Right lobe of liver (tissue), 6 donors: ENCODE data around the gene ATXN10. TPM values are rescaled to one million over a fixed set of nuclear protein-coding genes. Genes with fewer than 3 reads are reported as not detected.

Experiments used
- ATAC-seq, 4 donors: fragments of 200-7000 bp; cut with Tn5 transposase; one replicate each; pipeline ENCODE4 v1.9.1; 2020; ENCODE audit warnings: mild to moderate bottlenecking in 4 of 4, moderate library complexity in 4 of 4
- DNase-seq, 3 donors: peaks; one replicate each; pipeline ENCODE4 v3.0.0-alpha.2; 2020
- H3K27ac ChIP-seq, 3 donors: fragments of 200-600 bp; one replicate each; pipeline ENCODE4 v1.8.0; 2022
- H3K27me3 ChIP-seq, 2 donors: fragments of 200-600 bp; one replicate each; pipeline ENCODE4 v1.8.0; 2022
- H3K36me3 ChIP-seq, 4 donors: fragments of 200-600 bp; sonication (generic) in 1 of 4; one replicate each; pipeline versions ENCODE4 v1.5.1 to v1.8.0; 2017 to 2022; ENCODE audit warnings: control low read depth in 1 of 4
- H3K4me1 ChIP-seq, 4 donors: fragments of 200-600 bp; sonication (generic) in 1 of 4; one replicate each; pipeline versions ENCODE4 v1.5.1 to v1.8.0; 2017 to 2022; ENCODE audit warnings: control low read depth in 1 of 4
- H3K4me3 ChIP-seq, 3 donors: fragments of 200-600 bp; one replicate each; pipeline ENCODE4 v1.8.0; 2022
- H3K9me3 ChIP-seq, 4 donors: fragments of 200-600 bp; sonication (generic) in 1 of 4; one replicate each; pipeline versions ENCODE4 v1.5.1 to v1.8.0; 2017 to 2022; ENCODE audit warnings: control low read depth in 1 of 4
- CTCF ChIP-seq, 4 donors: fragments of 200-600 bp in 3 of 4; fragments of 450-650 bp in 1 of 4; IDR thresholded peaks; one replicate each; pipeline versions ENCODE4 v1.5.1 to v1.8.0; 2016 to 2022; ENCODE audit warnings: antibody characterized with exemption in 4 of 4, mild to moderate bottlenecking in 2 of 4
- POLR2A ChIP-seq: fragments of 450-650 bp; IDR thresholded peaks from one replicate; pipeline ENCODE4 v1.6.1; 2017; ENCODE audit warnings: antibody characterized with exemption, mild to moderate bottlenecking
- WGBS: methylation state at CpG from one replicate; pipeline ENCODE4 v1.1.6; 2018; ENCODE audit warnings: low coverage, low lambda C conversion rate; ENCODE audit not compliant: insufficient coverage; ENCODE audit errors: missing lambda C conversion rate; 5-methylcytosine and 5-hydroxymethylcytosine counted together
- intact Hi-C, 2 donors: fragments of 100-400 bp; cut with DNase I; formaldehyde crosslinking; loops; one replicate each; pipeline versions ENCODE4 v1.11.2 to v1.14.1; 2022
- total RNA-seq, 6 experiments: library from RNA; depleted of rRNA in 2 of 6; stranded (reverse); fragments of >200 nt in 2 of 6; fragmentation: NEBNext Ultra II Directional in 3 of 6; extraction: Animal tissue kit (Norgen Biotek cat#: 25700) in 3 of 6; gene quantifications; one replicate each; pipeline versions ENCODE4 v1.1.0 to v1.2.4, GENCODE V29; 2016 to 2023
- donor health status: DM: no; HTN: yes; CAD: no.
- donor health status: DM: no; HTN: no; CAD: no.
- donor health status: DM: no; HTN: no; CAD: no.
- donor health status: DM: no; HTN: yes; CAD: no.
- donor health status: DM: no; HTN: yes; CAD: no.

The ATXN10 gene
- total RNA-seq, 6 experiments from 2014 or later: 70.0 to 118 (median 84.3) TPM

DNA sequence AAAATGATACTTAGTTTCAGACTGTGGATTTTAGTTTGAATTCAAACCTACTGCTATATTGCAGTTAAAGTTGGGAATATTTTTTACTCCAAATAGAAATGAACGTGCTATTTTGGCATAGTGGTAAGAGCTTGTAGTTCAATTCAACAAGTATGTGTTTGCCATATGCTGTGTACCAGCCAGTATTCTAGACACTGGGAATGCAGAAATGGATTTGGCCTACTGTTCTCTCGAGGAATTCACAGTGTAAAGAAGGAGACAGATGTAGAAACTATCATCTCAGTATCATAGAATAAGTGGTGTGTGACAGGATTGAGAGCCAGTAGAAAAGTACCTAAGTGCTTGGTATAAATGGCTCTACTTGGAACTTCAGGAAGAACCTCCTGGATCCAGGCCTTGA is 80.4 kb downstream of the ATXN10 start:
- Histone ChIP-seq H3K36me3 (peaks cover 0 to 3% (median under 1%) of the 10 kb centered on the region in 4 donors), H3K4me3 (no peak overlapping the region), H3K9me3 (no peaks in the 10 kb centered on the region), H3K27ac (no peak overlapping the region), H3K27me3 (no peaks in the 10 kb centered on the region), H3K4me1 (no peaks in the 10 kb centered on the region)
- intact Hi-C loops: no loop called here
- TF ChIP-seq POLR2A: no peak
- no peak for TF ChIP-seq CTCF (IDR thresholded peaks at IDR 0.05)
- WGBS: 83% methylated on average over 2 of the region's 2 CpGs
- DNase-seq (no peak), ATAC-seq (no peak)

GRCh38 chr22:45754822-45755221 is 83.2 kb downstream of the ATXN10 start:
- intact Hi-C loops: no loop called here
- H3K9me3 ChIP-seq: no peaks in the 10 kb centered on the region
- no peaks in the 10 kb centered on the region for H3K4me1 ChIP-seq
- TF ChIP-seq CTCF (IDR thresholded peaks at IDR 0.05) (no peak), POLR2A (no peak)
- DNase-seq (no peak), ATAC-seq (no peak)
- H3K4me3 ChIP-seq: no peak overlapping the region
- no CpG with 5 or more reads among the region's 3 CpGs for WGBS
- no peaks in the 10 kb centered on the region for H3K27me3 ChIP-seq
- H3K27ac ChIP-seq: no peak overlapping the region
- H3K36me3 ChIP-seq: peaks cover 0 to 3% (median under 1%) of the 10 kb centered on the region in 4 donors

DNA sequence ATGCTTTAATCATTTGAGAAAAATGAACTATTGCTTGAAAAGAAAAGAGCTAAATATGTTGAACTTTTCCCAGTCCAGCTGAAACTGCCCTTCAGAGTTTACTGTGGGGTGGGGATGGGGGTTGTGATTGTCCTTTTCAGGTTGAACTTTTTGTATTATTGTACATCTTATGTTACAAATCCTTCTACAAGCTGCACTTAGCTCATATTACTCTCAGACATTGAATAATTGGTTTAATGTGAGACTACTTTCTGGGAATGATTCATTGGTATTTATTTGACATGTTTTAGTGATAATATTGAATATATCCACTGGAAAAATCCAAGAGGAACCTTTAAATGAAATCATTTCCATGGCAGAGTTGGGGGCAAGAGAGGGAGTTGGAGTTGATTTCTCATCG is 84.9 kb downstream of the ATXN10 start:
- no peak for TF ChIP-seq CTCF (IDR thresholded peaks at IDR 0.05)
- TF ChIP-seq POLR2A: no peak
- Histone ChIP-seq H3K27me3 (no peaks in the 10 kb centered on the region), H3K4me3 (no peak overlapping the region), H3K27ac (no peak overlapping the region), H3K9me3 (no peaks in the 10 kb centered on the region), H3K36me3 (peaks cover 0 to 3% (median under 1%) of the 10 kb centered on the region in 4 donors), H3K4me1 (no peaks in the 10 kb centered on the region)
- WGBS: 55% methylated on average over 1 of the region's 1 CpG
- intact Hi-C loops: no loop called here
- ATAC-seq: no peak
- no peak for DNase-seq

DNA sequence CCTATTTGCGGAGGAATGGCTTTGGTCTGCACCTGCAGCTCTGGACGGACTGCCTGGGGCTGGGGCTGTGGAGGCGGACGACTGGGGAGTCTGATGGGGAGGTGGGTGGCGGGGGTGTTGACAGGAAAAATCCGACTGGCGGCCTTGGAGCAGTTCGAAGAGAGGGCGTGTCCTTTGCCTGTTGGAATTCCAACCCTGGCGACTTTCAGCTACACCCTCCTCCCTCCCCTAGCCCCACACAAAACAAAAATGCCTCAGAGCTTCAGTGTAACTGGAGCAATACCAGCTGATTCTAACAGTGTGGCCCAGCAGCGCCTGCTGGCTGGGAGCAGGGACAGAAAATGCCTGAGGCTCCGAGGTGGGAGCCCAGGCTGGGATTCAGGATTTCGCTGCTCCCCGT is 85.4 kb downstream of the ATXN10 start:
- Histone ChIP-seq H3K27me3 (no peaks in the 10 kb centered on the region), H3K36me3 (peaks cover 0 to 3% (median under 1%) of the 10 kb centered on the region in 4 donors), H3K9me3 (no peaks in the 10 kb centered on the region), H3K4me3 (no peak overlapping the region), H3K4me1 (no peaks in the 10 kb centered on the region), H3K27ac (no peak overlapping the region)
- TF ChIP-seq POLR2A (no peak), CTCF (IDR thresholded peaks at IDR 0.05) (no peak)
- ATAC-seq (peak in 2 of 4 donors; percentile 18 to 34), DNase-seq (no peak)
- 87% methylated on average over 8 of the region's 14 CpGs for WGBS
- intact Hi-C loops: no loop called here

- TF ChIP-seq CTCF (IDR thresholded peaks at IDR 0.05) (no peak), POLR2A (no peak)
- ATAC-seq: no peak
- 97% methylated on average over 6 of the region's 11 CpGs for WGBS
- intact Hi-C loops: no loop called here
- no peak overlapping the region for H3K4me3 ChIP-seq
- DNase-seq: no peak
- H3K36me3 ChIP-seq: peaks cover 0 to 3% (median under 1%) of the 10 kb centered on the region in 4 donors
- H3K4me1 ChIP-seq: peaks cover 0 to 4% (median 0%) of the 10 kb centered on the region in 4 donors
- no peaks in the 10 kb centered on the region for H3K9me3 ChIP-seq
- no peaks in the 10 kb centered on the region for H3K27me3 ChIP-seq
- H3K27ac ChIP-seq: no peak overlapping the region
These were observed 86.3 kb downstream of the ATXN10 start for GRCh38 chr22:45757936-45758335.
